Kidney (tissue), 14 donors: ENCODE measurements around the gene VAMP2. TPM values are rescaled to one million over a fixed set of nuclear protein-coding genes. Genes with fewer than 3 reads are reported as not detected.
A peak's percentile ranks its signal among the peaks of the same experiment; 100 is the strongest.

ENCODE experiments used
- DNase-seq, 5 donors: peaks; one replicate each; pipeline ENCODE4 v3.0.0-alpha.2; 2013 to 2020
- FAIRE-seq: peaks from 2 replicates; lab custom pipeline; 2012; peaks lifted over from hg19 to GRCh38; lab: Jason Lieb, UNC
- H3K27ac ChIP-seq, 2 donors: one replicate each; pipeline ENCODE4 v1.7.0; 2013; ENCODE audit warnings: low read depth in 2 of 2, low read length in 2 of 2, inconsistent platforms in 1 of 2
- H3K27me3 ChIP-seq: one replicate; pipeline ENCODE4 v1.7.1; 2013; ENCODE audit warnings: low read length, inconsistent platforms; ENCODE audit not compliant: control insufficient read depth, insufficient read depth
- H3K36me3 ChIP-seq, 3 donors: one replicate each; pipeline versions ENCODE4 v1.7.0 to v1.7.1; 2013; ENCODE audit warnings: low read length in 3 of 3, control low read depth in 1 of 3, inconsistent platforms in 1 of 3; ENCODE audit not compliant: insufficient read depth in 3 of 3, control insufficient read depth in 2 of 3
- H3K4me1 ChIP-seq, 3 donors: one replicate each; pipeline versions ENCODE4 v1.7.0 to v1.7.1; 2013; ENCODE audit warnings: low read length in 3 of 3, inconsistent platforms in 1 of 3, low read depth in 1 of 3; ENCODE audit not compliant: control insufficient read depth in 2 of 3, insufficient read depth in 2 of 3
- H3K4me3 ChIP-seq, 3 donors: one replicate each; pipeline versions ENCODE4 v1.7.0 to v1.8.1; 2013; ENCODE audit warnings: low read length in 3 of 3, control low read depth in 1 of 3, inconsistent platforms in 1 of 3
- H3K9ac ChIP-seq, 3 donors: one replicate each; pipeline versions ENCODE4 v1.7.0 to v1.7.1; 2013; ENCODE audit warnings: low read length in 3 of 3, control low read depth in 1 of 3, inconsistent platforms in 1 of 3
- H3K9me3 ChIP-seq, 3 donors: one replicate each; pipeline versions ENCODE4 v1.7.0 to v1.7.1; 2013; ENCODE audit warnings: low read length in 3 of 3, control low read depth in 1 of 3, inconsistent platforms in 1 of 3; ENCODE audit not compliant: control insufficient read depth in 2 of 3, insufficient read depth in 1 of 3
- intact Hi-C: fragments of 100-400 bp; cut with DNase I; formaldehyde crosslinking; loops from one replicate; pipeline ENCODE4 v1.11.1; 2022
- polyA plus RNA-seq: library from polyadenylated mRNA; stranded (reverse); fragments of 350-450 nt; fragmentation: Illumina TruSeq; extraction: RNeasy Lipid Tissue Mini Kit (QIAGEN cat#74804); gene quantifications from one replicate; pipeline ENCODE4 v1.2.3, GENCODE V29; 2014; ENCODE audit warnings: low read depth, low replicate concordance; ENCODE audit not compliant: insufficient read depth
- total RNA-seq: library from RNA; stranded (reverse); fragmentation: NEBNext Ultra II Directional; extraction: Animal tissue kit (Norgen Biotek cat#: 25700); gene quantifications from one replicate; pipeline ENCODE4 v1.2.1, GENCODE V29; 2021
- TF ChIP-seq, protein P1 (sequence below): IDR thresholded peaks from 3 replicates; pipeline ENCODE4 v1.5.1; 2012; ENCODE audit warnings: mild to moderate bottlenecking, moderate library complexity, borderline replicate concordance; ENCODE audit not compliant: insufficient read depth; ENCODE audit errors: extremely low read depth
- donor health status: control.
- donor health status: control.
- donor health status: control.
- donor health status: control.
- donor health status: control.
- donor health status: DM: yes; HTN: yes; CAD: no.
- donor health status: Normal renal cell carcinoma (clear cell type).

The VAMP2 gene
- total and polyA plus RNA-seq, 2 donors from 2014 or later: 107 to 124 TPM

GRCh38 chr17:8192070-8192815 lies 29.5 kb upstream of the VAMP2 start:
- H3K9ac ChIP-seq: peak overlapping the region; percentile 42 to 56 (median 56)

DNA sequence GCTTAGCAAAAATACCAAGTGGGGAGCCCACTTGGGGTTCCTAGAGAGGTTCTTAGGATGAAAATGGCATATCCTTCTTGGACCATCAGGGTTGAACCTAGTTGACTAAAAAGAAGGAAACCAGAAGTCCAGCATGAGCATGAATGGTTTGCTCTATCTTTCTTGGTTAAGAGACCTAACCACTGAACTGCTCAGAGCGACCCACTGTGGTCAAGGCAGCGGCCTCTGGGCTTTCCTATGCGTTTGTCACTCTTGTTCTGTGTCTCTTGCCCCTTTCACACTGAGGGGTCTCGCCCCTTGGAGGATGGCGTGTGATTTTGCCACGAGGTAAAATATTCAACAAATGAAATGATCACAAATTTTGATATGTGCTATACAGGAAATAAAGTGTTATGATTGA lies 27.8 kb upstream of the VAMP2 start:
- no peaks in the 10 kb centered on the region for H3K9me3 ChIP-seq
- H3K27ac ChIP-seq: peak overlapping the region in 1 of 2 donors; percentile 52
- H3K4me3 ChIP-seq: peak overlapping the region in 2 of 3 donors; percentile 10 to 28
- H3K27me3 ChIP-seq: no peaks in the 10 kb centered on the region
- DNase-seq (peak in 1 of 5 donors; percentile 33), FAIRE-seq (no peak)
- peaks cover 8 to 36% (median 20%) of the 10 kb centered on the region in 3 donors for H3K4me1 ChIP-seq
- H3K36me3 ChIP-seq: no peaks in the 10 kb centered on the region
- intact Hi-C loops: no loop called here
- TF ChIP-seq, protein P1, sequence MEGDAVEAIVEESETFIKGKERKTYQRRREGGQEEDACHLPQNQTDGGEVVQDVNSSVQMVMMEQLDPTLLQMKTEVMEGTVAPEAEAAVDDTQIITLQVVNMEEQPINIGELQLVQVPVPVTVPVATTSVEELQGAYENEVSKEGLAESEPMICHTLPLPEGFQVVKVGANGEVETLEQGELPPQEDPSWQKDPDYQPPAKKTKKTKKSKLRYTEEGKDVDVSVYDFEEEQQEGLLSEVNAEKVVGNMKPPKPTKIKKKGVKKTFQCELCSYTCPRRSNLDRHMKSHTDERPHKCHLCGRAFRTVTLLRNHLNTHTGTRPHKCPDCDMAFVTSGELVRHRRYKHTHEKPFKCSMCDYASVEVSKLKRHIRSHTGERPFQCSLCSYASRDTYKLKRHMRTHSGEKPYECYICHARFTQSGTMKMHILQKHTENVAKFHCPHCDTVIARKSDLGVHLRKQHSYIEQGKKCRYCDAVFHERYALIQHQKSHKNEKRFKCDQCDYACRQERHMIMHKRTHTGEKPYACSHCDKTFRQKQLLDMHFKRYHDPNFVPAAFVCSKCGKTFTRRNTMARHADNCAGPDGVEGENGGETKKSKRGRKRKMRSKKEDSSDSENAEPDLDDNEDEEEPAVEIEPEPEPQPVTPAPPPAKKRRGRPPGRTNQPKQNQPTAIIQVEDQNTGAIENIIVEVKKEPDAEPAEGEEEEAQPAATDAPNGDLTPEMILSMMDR: no peak
- no peak overlapping the region for H3K9ac ChIP-seq

More at GRCh38 chr17:8192070-8192815, 29.5 kb upstream of the VAMP2 start:
- intact Hi-C loops: no loop called here
- H3K36me3 ChIP-seq: no peaks in the 10 kb centered on the region
- FAIRE-seq: peak; percentile 94
- no peaks in the 10 kb centered on the region for H3K9me3 ChIP-seq
- H3K4me1 ChIP-seq: peaks cover 5 to 34% (median 20%) of the 10 kb centered on the region in 3 donors
- no peaks in the 10 kb centered on the region for H3K27me3 ChIP-seq
- H3K4me3 ChIP-seq: peak overlapping the region; percentile 52 to 78 (median 56)
- peak overlapping the region in 1 of 2 donors; percentile 85 for H3K27ac ChIP-seq
- peak; percentile 73 to 96 (median 88) for DNase-seq
- TF ChIP-seq, protein P1: no peak

- H3K27ac ChIP-seq: peak within 1 kb of the TSS; percentile 95 to 96
- intact Hi-C loops: loop anchor here (10.0 kb wide), 1 partner anchor 65 kb away; the partner anchor contains the start of gene HES7
- H3K4me1 ChIP-seq: peaks cover 8 to 36% (median 20%) of the 10 kb centered on the region in 3 donors
- peak within 1 kb of the TSS; percentile 49 to 90 (median 63) for H3K4me3 ChIP-seq
- peak within 1 kb of the TSS; percentile 23 to 88 (median 64) for H3K9ac ChIP-seq
- FAIRE-seq (peak; percentile 80), DNase-seq (peak; percentile 97 to 99 (median 98))
- no peaks in the 10 kb centered on the region for H3K27me3 ChIP-seq
- TF ChIP-seq, protein P1: no peak
- H3K9me3 ChIP-seq: no peaks in the 10 kb centered on the region
- H3K36me3 ChIP-seq: no peaks in the 10 kb centered on the region
These were observed 27.1 kb upstream of the VAMP2 start, which contains the start of gene BORCS6 for GRCh38 chr17:8189711-8190477. BORCS6 (minus strand) TSS chr17:8190180; CDS start chr17:8190140, 40 bp downstream.
